GM21786 (cell line): ENCODE measurements around the gene CD14.
"Not testable (repeated sequence)": the region's sequence is repeated elsewhere in the genome, so short reads cannot be mapped to it uniquely, and the experiment has no call there.

Experiments
- ATAC-seq: cut with Tn5 transposase; IDR thresholded peaks from one replicate; pipeline ENCODE4 v1.9.1; 2021; ENCODE audit not compliant: unreplicated experiment

Gene CD14

DNA sequence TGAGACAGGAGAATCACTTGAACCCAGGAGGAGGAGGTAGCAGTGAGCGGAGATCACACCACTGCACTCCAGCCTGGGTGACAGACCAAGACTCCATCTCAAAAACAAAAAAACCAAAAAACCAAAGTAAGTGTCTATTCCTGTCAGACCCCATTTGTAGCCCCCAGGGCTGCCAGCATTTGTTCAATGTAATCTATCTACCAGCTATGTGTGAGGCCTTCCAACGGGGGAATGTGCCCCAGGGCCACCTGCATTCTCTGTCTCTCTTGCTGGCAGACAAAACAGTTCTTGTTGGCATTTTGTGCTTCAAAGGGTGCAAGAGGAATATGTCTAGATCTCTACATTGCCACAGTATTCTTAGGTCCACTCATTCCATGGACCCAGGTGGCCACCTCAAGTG is 34.1 kb downstream of the CD14 start:
- ATAC-seq = no peak

DNA sequence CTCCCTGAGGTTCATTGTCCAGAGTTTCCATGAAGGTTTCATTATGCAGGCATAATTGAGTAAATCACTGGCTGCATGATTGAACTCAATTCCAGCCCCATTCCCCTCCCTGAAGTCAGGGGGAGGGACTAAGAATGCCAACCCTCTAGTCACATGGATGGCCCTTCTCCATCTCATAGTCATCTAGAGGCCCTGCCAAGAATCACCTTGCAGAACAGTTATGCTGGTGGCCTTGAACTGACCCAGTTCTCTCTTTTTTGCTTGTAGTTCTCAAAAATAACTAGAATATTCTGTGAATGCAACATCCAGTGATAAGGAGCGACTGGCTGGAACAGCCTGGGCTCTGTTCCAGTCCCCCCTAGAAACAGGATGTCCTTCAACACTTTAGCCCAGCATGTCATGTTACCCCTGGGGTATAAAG is 36.6 kb downstream of the CD14 start:
- ATAC-seq = no peak

- no peak for ATAC-seq
Observed at GRCh38 chr5:140595538-140596300, 37.3 kb downstream of the CD14 start.

- ATAC-seq = no peak
Observed at GRCh38 chr5:140594169-140594568, 38.8 kb downstream of the CD14 start.

GRCh38 chr5:140593070-140593469 is 39.9 kb downstream of the CD14 start:
- ATAC-seq = not testable (repeated sequence)

GRCh38 chr5:140591747-140592372 is 41.1 kb downstream of the CD14 start:
- no peak for ATAC-seq

DNA sequence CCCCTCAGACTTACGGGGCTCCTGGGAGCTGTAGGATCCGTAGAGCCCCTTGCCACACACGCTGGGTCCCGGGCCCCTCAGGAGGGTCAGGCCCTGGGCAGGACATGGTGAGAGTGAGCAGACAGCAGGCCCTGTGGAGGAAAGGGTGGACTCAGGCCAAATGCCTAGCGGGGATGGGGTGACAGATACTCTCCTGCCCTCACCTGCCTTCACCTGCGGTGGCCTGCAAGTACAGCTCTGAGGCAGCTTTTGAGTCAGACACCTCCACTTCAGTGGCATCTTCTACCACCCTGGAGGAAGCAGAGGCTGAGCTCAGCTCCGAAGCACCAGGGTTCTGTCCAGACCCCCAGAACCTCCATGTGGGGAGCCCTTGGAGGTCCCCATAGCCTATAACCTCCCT is 42.1 kb downstream of the CD14 start:
- ATAC-seq = no peak

DNA sequence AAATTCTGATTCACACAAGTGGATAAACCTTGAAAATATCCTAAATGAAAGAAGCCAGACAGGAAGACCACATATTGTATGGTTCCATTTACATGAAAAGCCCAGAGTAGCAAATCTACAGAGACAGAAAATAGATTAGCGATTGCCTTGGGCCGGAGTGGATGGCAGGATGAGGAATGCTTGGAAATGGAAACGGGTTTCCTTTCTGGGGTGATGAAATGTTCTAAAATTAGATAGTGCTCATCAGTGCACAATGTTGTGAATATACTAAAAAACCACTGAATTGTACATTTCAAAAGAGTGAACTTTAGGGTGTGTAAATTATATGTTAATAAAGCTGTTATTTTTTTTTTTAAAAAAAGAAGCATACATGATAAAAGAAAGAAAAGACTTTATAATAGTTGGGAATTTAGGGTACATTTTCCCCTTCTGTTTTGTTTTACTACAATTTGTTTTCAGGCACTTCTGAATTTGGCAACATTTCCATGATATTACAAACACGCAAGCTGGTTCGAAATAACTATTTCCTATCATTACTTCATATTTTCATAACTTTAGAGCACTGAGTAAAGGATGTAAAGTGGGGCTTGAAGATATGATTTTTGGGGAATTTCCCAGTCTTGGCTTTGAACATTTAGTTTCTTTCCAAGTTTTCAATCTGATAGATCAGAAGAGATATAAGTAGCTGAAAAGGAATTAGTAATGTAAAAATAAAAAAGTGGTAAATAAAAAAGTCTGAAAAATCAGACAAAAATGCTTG is 44.5 kb downstream of the CD14 start:
- ATAC-seq = no peak

GRCh38 chr5:140587495-140587894 is 45.5 kb downstream of the CD14 start:
- ATAC-seq = no peak
